SK-N-SH (cell line): ENCODE results near the gene DSP. TPM values are rescaled to one million over a fixed set of nuclear protein-coding genes. Genes with fewer than 3 reads are reported as not detected.

Experiments used
- CTCF ChIA-PET: fragments of 300-600, 350-600 bp; formaldehyde crosslinking; extraction: SDS; loops from one replicate; lab custom pipeline; 2021; lab: Yijun Ruan, JAX
- POLR2A ChIA-PET: fragments of 350-600 bp; sonication (Branson Sonifier 250); formaldehyde crosslinking; extraction: SDS; loops from one replicate; lab custom pipeline; 2020; ENCODE audit warnings: antibody characterized with exemption, inconsistent platforms; lab: Yijun Ruan, JAX
- DNase-seq: peaks from one replicate; pipeline ENCODE4 v3.0.0; 2012
- H2AFZ ChIP-seq: fragments of 200-600 bp; sonication (generic); 2 replicates; pipeline ENCODE4 v1.8.1; 2016; ENCODE audit warnings: antibody characterized with exemption, mild to moderate bottlenecking, low read depth
- H3F3A ChIP-seq: fragments of 200-600 bp; sonication (generic); replicated peaks from 2 replicates; pipeline ENCODE3; 2016; ENCODE audit warnings: antibody characterized with exemption, mild to moderate bottlenecking; ENCODE audit not compliant: insufficient read depth
- H3K27ac ChIP-seq, 2 experiments: fragments of 200-500 bp in 1 of 2; fragments of 200-600 bp in 1 of 2; sonication (Bioruptor generic) in 1 of 2; sonication (generic), shearing (Covaris generic) in 1 of 2; 2 replicates each; pipeline versions ENCODE4 v1.5.1 to v1.6.1; 2014 to 2016; ENCODE audit warnings: low read depth in 2 of 2, inconsistent platforms in 1 of 2, low read length in 1 of 2, mild to moderate bottlenecking in 1 of 2, mixed read lengths in 1 of 2
- H3K27me3 ChIP-seq: fragments of 200-600 bp; sonication (generic), shearing (Covaris generic); 2 replicates; pipeline ENCODE4 v1.6.1; 2016; ENCODE audit warnings: mixed run types; ENCODE audit not compliant: insufficient read depth
- H3K36me3 ChIP-seq, 2 experiments: fragments of 200-500 bp in 1 of 2; fragments of 200-600 bp in 1 of 2; sonication (Bioruptor generic) in 1 of 2; sonication (generic) in 1 of 2; replicated peaks in 1 of 2; 2 replicates each; pipeline versions ENCODE3 to v1.5.1; 2014 to 2016; ENCODE audit warnings: low read length in 1 of 2, mild to moderate bottlenecking in 1 of 2; ENCODE audit not compliant: insufficient read depth in 2 of 2, control insufficient read depth in 1 of 2
- H3K4me1 ChIP-seq, 2 experiments: fragments of 200-500 bp in 1 of 2; fragments of 200-600 bp in 1 of 2; sonication (Bioruptor generic) in 1 of 2; sonication (generic), shearing (Covaris generic) in 1 of 2; 2 replicates each; pipeline versions ENCODE4 v1.5.1 to v1.6.1; 2014 to 2016; ENCODE audit warnings: low read depth in 1 of 2, low read length in 1 of 2, mixed run types in 1 of 2; ENCODE audit not compliant: insufficient read depth in 2 of 2, control insufficient read depth in 1 of 2
- H3K4me2 ChIP-seq: fragments of 200-600 bp; sonication (generic), shearing (Covaris generic); 2 replicates; pipeline ENCODE4 v1.6.1; 2017; ENCODE audit warnings: mixed run types
- H3K4me3 ChIP-seq, 2 experiments: fragments of 200-500 bp in 1 of 2; fragments of 200-600 bp in 1 of 2; sonication (Bioruptor generic) in 1 of 2; sonication (generic), shearing (Covaris generic) in 1 of 2; 2 replicates each; pipeline versions ENCODE4 v1.5.1 to v1.8.1; 2014 to 2016; ENCODE audit warnings: low read depth in 2 of 2, inconsistent platforms in 1 of 2, low read length in 1 of 2, mild to moderate bottlenecking in 1 of 2, mixed read lengths in 1 of 2, moderate library complexity in 1 of 2
- H3K79me2 ChIP-seq: fragments of 200-600 bp; sonication (generic); 2 replicates; pipeline ENCODE4 v1.8.1; 2017; ENCODE audit warnings: mild to moderate bottlenecking; ENCODE audit not compliant: insufficient read depth
- H3K9ac ChIP-seq: fragments of 200-600 bp; sonication (generic); 2 replicates; pipeline ENCODE4 v1.6.1; 2017; ENCODE audit warnings: mixed run types
- H3K9me2 ChIP-seq: fragments of 200-600 bp; sonication (generic); 2 replicates; pipeline ENCODE4 v1.6.1; 2017; ENCODE audit warnings: mixed run types
- H3K9me3 ChIP-seq: fragments of 200-600 bp; sonication (generic); 2 replicates; pipeline ENCODE4 v1.6.1; 2017; ENCODE audit warnings: mixed run types, mild to moderate bottlenecking, moderate library complexity
- H4K20me1 ChIP-seq: fragments of 200-600 bp; sonication (generic); 2 replicates; pipeline ENCODE4 v1.6.1; 2017; ENCODE audit warnings: mild to moderate bottlenecking, mixed run types; ENCODE audit not compliant: insufficient read depth
- CTCF ChIP-seq: fragments of 200-600 bp; sonication (generic); IDR thresholded peaks from 2 replicates; pipeline ENCODE4 v1.6.1; 2017; ENCODE audit warnings: antibody characterized with exemption, mild to moderate bottlenecking, moderate library complexity
- ELF1 ChIP-seq: IDR thresholded peaks from 2 replicates; pipeline ENCODE4 v1.4.0; 2012
- EZH2phosphoT487 ChIP-seq: fragments of 200-600 bp; sonication (generic); IDR thresholded peaks from 2 replicates; pipeline ENCODE4 v1.6.1; 2017; ENCODE audit warnings: low read depth, mixed run types, mild to moderate bottlenecking, antibody characterized with exemption, moderate library complexity, borderline replicate concordance
- MAX ChIP-seq: IDR thresholded peaks from 2 replicates; pipeline ENCODE4 v1.4.0; 2012; ENCODE audit warnings: low read depth
- MXI1 ChIP-seq: IDR thresholded peaks from 2 replicates; pipeline ENCODE4 v1.6.1; 2012; ENCODE audit warnings: mild to moderate bottlenecking, low read depth, low read length, improper control_type of control experiment
- NRF1 ChIP-seq: IDR thresholded peaks from 2 replicates; pipeline ENCODE4 v1.6.1; 2012; ENCODE audit warnings: low read depth, mild to moderate bottlenecking, low read length
- POLR2AphosphoS5 ChIP-seq: IDR thresholded peaks from 2 replicates; pipeline ENCODE4 v1.6.1; 2012; ENCODE audit warnings: low read depth, low read length
- RFX5 ChIP-seq: IDR thresholded peaks from 2 replicates; pipeline ENCODE4 v1.6.1; 2012; ENCODE audit warnings: mild to moderate bottlenecking, improper control_type of control experiment, low read length
- TAF1 ChIP-seq: IDR thresholded peaks from 2 replicates; pipeline ENCODE4 v1.6.1; 2012; ENCODE audit warnings: low read depth, mild to moderate bottlenecking, low read length, moderate library complexity, borderline replicate concordance
- TEAD4 ChIP-seq: IDR thresholded peaks from 2 replicates; pipeline ENCODE4 v1.4.0; 2012; ENCODE audit warnings: mild to moderate bottlenecking, borderline replicate concordance; ENCODE audit not compliant: insufficient read depth
- USF1 ChIP-seq: IDR thresholded peaks from 2 replicates; pipeline ENCODE4 v1.4.0; 2012; ENCODE audit warnings: low read depth, borderline replicate concordance
- USF2 ChIP-seq: fragments of 150-350 bp; IDR thresholded peaks from 2 replicates; pipeline ENCODE4 v1.6.1; 2017; ENCODE audit warnings: antibody characterized with exemption, low read length, low read depth, borderline replicate concordance
- YY1 ChIP-seq: IDR thresholded peaks from 2 replicates; pipeline ENCODE4 v1.4.0; 2012; ENCODE audit warnings: low read depth, mild to moderate bottlenecking
- WGBS: methylation state at CpG from one replicate; pipeline ENCODE4 v1.1.6; 2017; ENCODE audit warnings: low lambda C conversion rate; 5-methylcytosine and 5-hydroxymethylcytosine counted together
- polyA plus RNA-seq, 3 experiments: library from polyadenylated mRNA; depleted of rRNA; stranded (reverse); fragments of >200 nt; gene quantifications; 2 replicates each; pipeline ENCODE4 v1.2.3, GENCODE V29; 2012

Gene DSP
- polyA plus RNA-seq, 1 of the 3 experiments (the other 2 are of a cell fraction): 0.02 TPM

- Histone ChIP-seq H3K36me3 (no peaks in the 10 kb centered on the region), H3K9me3 (no peaks in the 10 kb centered on the region), H3K4me1 (no peaks in the 10 kb centered on the region), H3K4me2 (no peak overlapping the region), H2AFZ (no peak overlapping the region), H3K9me2 (no peaks in the 10 kb centered on the region), H3K27me3 (no peaks in the 10 kb centered on the region), H3K27ac (no peak overlapping the region), H3F3A (no peaks in the 10 kb centered on the region), H4K20me1 (no peaks in the 10 kb centered on the region), H3K4me3 (no peak overlapping the region), H3K9ac (no peak overlapping the region), H3K79me2 (no peaks in the 10 kb centered on the region)
- DNase-seq: no peak
- CTCF ChIA-PET: interaction anchor here (1.5 kb wide), 1 partner anchor 346 kb away, joined by 9 read pairs; no protein-coding TSS in a partner anchor
- POLR2A ChIA-PET: no interaction called here
- 78% methylated on average over 5 of the region's 5 CpGs for WGBS
- no peak for TF ChIP-seq RFX5
- no peak for TF ChIP-seq MXI1
- TF ChIP-seq USF1: no peak
These were observed 80.3 kb downstream of the DSP start for GRCh38 chr6:7621761-7622160.

DNA sequence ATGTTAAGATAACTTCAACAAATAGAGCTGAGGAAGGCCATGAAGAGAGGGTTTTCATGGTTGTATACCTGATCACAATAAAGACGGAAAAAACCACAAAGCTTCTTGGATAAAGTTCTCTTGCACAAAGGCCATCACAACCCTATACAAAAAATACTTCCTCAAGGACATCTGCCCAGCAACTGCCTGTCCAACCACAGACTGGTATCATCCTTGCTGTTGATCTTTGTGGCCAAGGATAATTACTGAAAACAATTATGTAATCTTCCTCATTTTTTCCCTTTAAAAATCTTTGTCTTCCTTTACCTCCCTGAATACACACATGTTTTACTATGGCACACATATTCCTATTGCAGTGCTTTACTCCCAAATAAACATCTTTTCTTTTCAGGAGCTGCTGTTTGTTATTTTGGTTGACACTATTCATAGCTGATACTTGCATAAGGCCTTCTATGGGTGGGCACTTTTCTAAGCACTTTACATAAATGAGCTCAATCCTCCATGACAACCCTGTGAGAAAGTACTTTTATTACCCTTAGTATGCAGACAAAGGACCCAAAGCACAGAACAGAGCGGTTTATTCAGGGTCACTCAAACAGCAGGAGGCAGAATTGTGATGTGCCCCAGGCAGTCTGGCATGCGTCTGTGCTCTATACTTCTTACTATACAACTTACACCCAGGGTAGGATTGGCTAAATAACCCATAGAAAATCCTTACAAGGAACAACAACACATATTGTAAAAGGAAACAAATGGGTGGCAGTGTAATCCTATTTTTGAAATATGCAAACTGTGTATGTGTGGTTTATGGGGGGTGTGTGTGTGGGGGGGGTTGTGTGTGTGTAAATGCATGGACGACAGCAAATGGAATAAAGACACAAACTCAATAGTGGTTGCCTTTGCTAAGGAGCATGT lies 83.6 kb downstream of the DSP start:
- CTCF ChIA-PET: interaction anchor here (0.6 to 1.7 kb wide), 2 partner anchors 9 to 10 kb away, joined by 3 to 4 read pairs; no protein-coding TSS in a partner anchor
- no peaks in the 10 kb centered on the region for H4K20me1 ChIP-seq
- WGBS: 68% methylated on average over 4 of the region's 4 CpGs

More for the DNA sequence above, 83.6 kb downstream of the DSP start:
- H3K9me2 ChIP-seq: no peaks in the 10 kb centered on the region
- no peak overlapping the region for H3K9ac ChIP-seq
- H3K4me3 ChIP-seq: no peak overlapping the region
- TF ChIP-seq EZH2phosphoT487 (no peak), TAF1 (no peak), MAX (no peak), MXI1 (no peak), CTCF (no peak), USF2 (no peak), TEAD4 (no peak), YY1 (no peak), POLR2AphosphoS5 (no peak), NRF1 (no peak), ELF1 (no peak)
- TF ChIP-seq, all 33 proteins: peak for 0
- Histone ChIP-seq H3F3A (no peaks in the 10 kb centered on the region), H3K4me1 (no peaks in the 10 kb centered on the region), H3K27me3 (no peaks in the 10 kb centered on the region), H3K79me2 (no peaks in the 10 kb centered on the region), H3K27ac (no peak overlapping the region), H3K4me2 (no peak overlapping the region), H3K36me3 (no peaks in the 10 kb centered on the region), H3K9me3 (no peaks in the 10 kb centered on the region), H2AFZ (no peak overlapping the region)
- POLR2A ChIA-PET: no interaction called here
- no peak for DNase-seq
